Activated B cell treated with CpG ODN at 0.5 μM for 24 hours (primary cell): Measurements from ENCODE around the gene PLEKHG3. TPM values are rescaled to one million over a fixed set of nuclear protein-coding genes. Genes with fewer than 3 reads are reported as not detected.

Experiments used
- ATAC-seq: fragments of 200-7000 bp; cut with Tn5 transposase; one replicate; pipeline ENCODE4 v1.10.0; 2021; ENCODE audit warnings: low read depth, mild to moderate bottlenecking, moderate library complexity
- CTCF ChIA-PET: fragments of 350-600 bp; sonication (Branson Sonifier 250); formaldehyde crosslinking; loops from one replicate; lab custom pipeline; 2021; ENCODE audit warnings: antibody characterized with exemption; lab: Charles Lee
- POLR2A ChIA-PET: fragments of 350-600 bp; sonication (Branson Sonifier 250); formaldehyde crosslinking; loops from one replicate; lab custom pipeline; 2021; ENCODE audit warnings: antibody characterized with exemption; lab: Charles Lee
- DNase-seq: peaks from one replicate; pipeline ENCODE4 v3.0.0; 2022
- H3K27ac Mint-ChIP-seq: one replicate; pipeline ENCODE4 v1.8.0; 2020; ENCODE audit warnings: mixed read lengths
- H3K27me3 Mint-ChIP-seq: one replicate; pipeline ENCODE4 v1.8.0; 2021; ENCODE audit warnings: mixed read lengths
- H3K36me3 Mint-ChIP-seq: one replicate; pipeline ENCODE4 v1.8.0; 2021; ENCODE audit warnings: low read depth, mixed read lengths
- H3K4me1 Mint-ChIP-seq: one replicate; pipeline ENCODE4 v1.8.0; 2021; ENCODE audit warnings: mixed read lengths
- H3K4me3 Mint-ChIP-seq: one replicate; pipeline ENCODE4 v1.8.0; 2020; ENCODE audit warnings: mild to moderate bottlenecking, mixed read lengths
- H3K9me3 Mint-ChIP-seq: one replicate; pipeline ENCODE4 v1.8.0; 2020; ENCODE audit warnings: mixed read lengths
- CTCF ChIP-seq: fragments of 200-600 bp; IDR thresholded peaks from one replicate; pipeline ENCODE4 v1.8.0; 2022; ENCODE audit warnings: antibody characterized with exemption, mild to moderate bottlenecking
- intact Hi-C: fragments of 100-400 bp; cut with micrococcal nuclease; formaldehyde crosslinking; loops from one replicate; pipeline ENCODE4 v1.15.1; 2024
- total RNA-seq: library from RNA; stranded (reverse); gene quantifications from 2 replicates; pipeline ENCODE4 v1.2.3, GENCODE V29; 2022

PLEKHG3 gene
- total RNA-seq, 1 donor from 2014 or later, result 0.07 TPM

GRCh38 chr14:64718762-64719161, 14.5 kb downstream of the PLEKHG3 start:
- POLR2A ChIA-PET, result no interaction called here

DNA sequence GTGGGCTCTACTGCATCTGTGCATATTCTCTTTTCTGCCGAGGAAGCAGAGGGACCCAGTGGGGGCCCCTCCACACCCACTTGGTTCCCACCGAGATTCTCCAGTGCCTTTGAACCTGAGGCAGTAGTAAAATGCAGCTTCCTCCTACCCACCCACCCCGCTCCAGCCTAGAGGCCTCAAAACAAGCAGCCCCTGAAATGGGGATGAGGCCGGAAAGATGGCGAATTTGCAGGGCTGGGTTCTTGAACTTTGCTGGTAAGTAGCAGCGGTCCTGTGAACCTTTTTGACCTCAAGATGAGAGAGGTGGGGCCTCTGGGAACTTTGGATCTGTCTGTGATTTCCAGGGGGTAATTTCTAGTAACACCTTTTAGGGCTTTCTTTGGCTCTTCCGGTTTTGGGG, 15.4 kb downstream of the PLEKHG3 start:
- H3K4me1 Mint-ChIP-seq, result no peaks in the 10 kb centered on the region
- POLR2A ChIA-PET, result no interaction called here

More at GRCh38 chr14:64718762-64719161, 14.5 kb downstream of the PLEKHG3 start:
- Mint-ChIP-seq H3K4me1 (no peaks in the 10 kb centered on the region), H3K36me3 (no peaks in the 10 kb centered on the region), H3K27me3 (peaks cover 22% of the 10 kb centered on the region), H3K27ac (no peak overlapping the region), H3K4me3 (no peak overlapping the region), H3K9me3 (peaks cover 6% of the 10 kb centered on the region)
- no peak for DNase-seq
- TF ChIP-seq CTCF, result no peak
- CTCF ChIA-PET, result no interaction called here
- intact Hi-C loops, result no loop called here
- ATAC-seq, result no peak

DNA sequence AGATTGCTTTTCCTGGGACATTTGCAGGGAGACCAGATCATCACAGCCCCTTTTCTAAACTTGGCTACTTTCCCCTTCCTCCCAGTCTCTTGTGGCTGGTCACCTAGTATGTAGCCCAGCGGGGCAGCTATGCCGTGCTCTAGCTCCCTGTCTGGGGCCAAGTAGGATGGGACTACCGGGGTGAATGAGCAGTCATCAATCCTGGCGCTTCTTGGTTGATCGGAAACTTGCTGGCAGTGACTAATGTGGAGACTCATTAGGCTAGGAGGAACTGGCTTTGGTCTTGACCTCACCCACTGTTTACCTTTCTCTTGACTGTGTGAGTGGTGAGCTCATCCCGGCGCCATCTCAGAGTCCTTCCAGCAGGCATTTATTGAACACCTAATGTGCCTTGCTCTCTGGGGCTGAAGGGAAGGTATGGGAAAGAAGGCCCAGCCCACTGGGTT, 15.9 kb downstream of the PLEKHG3 start:
- H3K4me3 Mint-ChIP-seq, result no peak overlapping the region
- intact Hi-C loops, result no loop called here
- no peak overlapping the region for H3K27ac Mint-ChIP-seq
- TF ChIP-seq CTCF, result no peak
- no peaks in the 10 kb centered on the region for H3K4me1 Mint-ChIP-seq
- DNase-seq, result no peak
- ChIA-PET CTCF (no interaction called here), POLR2A (no interaction called here)
- peaks cover 22% of the 10 kb centered on the region for H3K27me3 Mint-ChIP-seq
- ATAC-seq, result no peak
- H3K36me3 Mint-ChIP-seq, result no peaks in the 10 kb centered on the region
- peaks cover under 1% of the 10 kb centered on the region for H3K9me3 Mint-ChIP-seq

More for the DNA sequence above, 15.4 kb downstream of the PLEKHG3 start:
- CTCF ChIA-PET, result no interaction called here
- no peak for TF ChIP-seq CTCF
- Mint-ChIP-seq H3K9me3 (peaks cover 3% of the 10 kb centered on the region), H3K27me3 (peaks cover 25% of the 10 kb centered on the region), H3K27ac (no peak overlapping the region), H3K36me3 (no peaks in the 10 kb centered on the region), H3K4me3 (no peak overlapping the region)
- no peak for ATAC-seq
- intact Hi-C loops, result no loop called here
- DNase-seq, result no peak

- H3K27ac Mint-ChIP-seq, result no peak overlapping the region
- CTCF ChIA-PET, result no interaction called here
- H3K36me3 Mint-ChIP-seq, result no peaks in the 10 kb centered on the region
- DNase-seq (no peak), ATAC-seq (no peak)
- TF ChIP-seq CTCF, result no peak
- intact Hi-C loops, result no loop called here
- H3K27me3 Mint-ChIP-seq, result peaks cover 19% of the 10 kb centered on the region
- POLR2A ChIA-PET, result no interaction called here
- no peaks in the 10 kb centered on the region for H3K4me1 Mint-ChIP-seq
- H3K4me3 Mint-ChIP-seq, result no peak overlapping the region
- no peaks in the 10 kb centered on the region for H3K9me3 Mint-ChIP-seq
Measured at GRCh38 chr14:64721391-64721791, 17.2 kb downstream of the PLEKHG3 start.

DNA sequence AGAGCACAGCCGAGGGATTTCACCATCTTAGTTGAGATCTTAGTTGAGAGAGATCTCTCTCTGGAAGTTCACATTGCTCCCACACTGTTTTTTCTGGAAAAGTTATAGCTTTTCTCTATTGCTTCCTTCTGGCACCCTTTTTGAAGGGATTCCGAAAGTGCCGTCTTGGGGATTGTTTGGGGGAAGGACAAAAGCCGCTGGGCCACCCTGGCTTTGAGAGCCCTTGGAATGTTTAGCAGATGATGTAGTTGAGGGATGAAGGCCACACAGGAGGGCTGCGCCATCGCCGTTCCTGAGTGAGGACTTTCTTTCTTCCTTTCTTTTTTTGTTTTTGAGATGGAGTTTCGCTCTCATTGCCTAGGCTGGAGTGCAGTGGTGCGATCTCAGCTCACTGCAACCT, 17.7 kb downstream of the PLEKHG3 start:
- DNase-seq (no peak), ATAC-seq (no peak)
- Mint-ChIP-seq H3K27me3 (peaks cover 18% of the 10 kb centered on the region), H3K4me3 (no peak overlapping the region), H3K9me3 (no peaks in the 10 kb centered on the region), H3K36me3 (no peaks in the 10 kb centered on the region), H3K27ac (no peak overlapping the region), H3K4me1 (no peaks in the 10 kb centered on the region)
- no peak for TF ChIP-seq CTCF
- intact Hi-C loops, result no loop called here
- CTCF ChIA-PET, result no interaction called here
- POLR2A ChIA-PET, result no interaction called here
